ENCODE data around the gene PDIA5. TPM values are rescaled to one million over a fixed set of nuclear protein-coding genes. Genes with fewer than 3 reads are reported as not detected.

The PDIA5 gene
- total RNA-seq, 2 donors from 2014 or later, result 28.0 to 33.2 TPM

GRCh38 chr3:123096731-123097130 is 29.9 kb downstream of the PDIA5 start:
- TF ChIP-seq, protein P1, sequence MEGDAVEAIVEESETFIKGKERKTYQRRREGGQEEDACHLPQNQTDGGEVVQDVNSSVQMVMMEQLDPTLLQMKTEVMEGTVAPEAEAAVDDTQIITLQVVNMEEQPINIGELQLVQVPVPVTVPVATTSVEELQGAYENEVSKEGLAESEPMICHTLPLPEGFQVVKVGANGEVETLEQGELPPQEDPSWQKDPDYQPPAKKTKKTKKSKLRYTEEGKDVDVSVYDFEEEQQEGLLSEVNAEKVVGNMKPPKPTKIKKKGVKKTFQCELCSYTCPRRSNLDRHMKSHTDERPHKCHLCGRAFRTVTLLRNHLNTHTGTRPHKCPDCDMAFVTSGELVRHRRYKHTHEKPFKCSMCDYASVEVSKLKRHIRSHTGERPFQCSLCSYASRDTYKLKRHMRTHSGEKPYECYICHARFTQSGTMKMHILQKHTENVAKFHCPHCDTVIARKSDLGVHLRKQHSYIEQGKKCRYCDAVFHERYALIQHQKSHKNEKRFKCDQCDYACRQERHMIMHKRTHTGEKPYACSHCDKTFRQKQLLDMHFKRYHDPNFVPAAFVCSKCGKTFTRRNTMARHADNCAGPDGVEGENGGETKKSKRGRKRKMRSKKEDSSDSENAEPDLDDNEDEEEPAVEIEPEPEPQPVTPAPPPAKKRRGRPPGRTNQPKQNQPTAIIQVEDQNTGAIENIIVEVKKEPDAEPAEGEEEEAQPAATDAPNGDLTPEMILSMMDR (IDR thresholded peaks at IDR 0.05), result no peak
- ATAC-seq (ENCODE audit: insufficient number of reproducible peaks, low FRiP score, low read depth) (no peak), DNase-seq (ENCODE audit: low spot score) (no peak)
- H3K36me3 ChIP-seq, result no peaks in the 10 kb centered on the region
- H3K4me1 ChIP-seq (ENCODE audit: control insufficient read depth in 1 of 2, low read depth in 2 of 2), result peaks cover 12 to 46% of the 10 kb centered on the region in 2 donors
- H3K9me3 ChIP-seq, result no peaks in the 10 kb centered on the region
- no peaks in the 10 kb centered on the region for H3K27me3 ChIP-seq (replicated peaks; ENCODE audit: insufficient read depth)
- peak overlapping the region in 1 of 2 donors; percentile 16 for H3K27ac ChIP-seq
- no peak overlapping the region for H3K4me3 ChIP-seq

DNA sequence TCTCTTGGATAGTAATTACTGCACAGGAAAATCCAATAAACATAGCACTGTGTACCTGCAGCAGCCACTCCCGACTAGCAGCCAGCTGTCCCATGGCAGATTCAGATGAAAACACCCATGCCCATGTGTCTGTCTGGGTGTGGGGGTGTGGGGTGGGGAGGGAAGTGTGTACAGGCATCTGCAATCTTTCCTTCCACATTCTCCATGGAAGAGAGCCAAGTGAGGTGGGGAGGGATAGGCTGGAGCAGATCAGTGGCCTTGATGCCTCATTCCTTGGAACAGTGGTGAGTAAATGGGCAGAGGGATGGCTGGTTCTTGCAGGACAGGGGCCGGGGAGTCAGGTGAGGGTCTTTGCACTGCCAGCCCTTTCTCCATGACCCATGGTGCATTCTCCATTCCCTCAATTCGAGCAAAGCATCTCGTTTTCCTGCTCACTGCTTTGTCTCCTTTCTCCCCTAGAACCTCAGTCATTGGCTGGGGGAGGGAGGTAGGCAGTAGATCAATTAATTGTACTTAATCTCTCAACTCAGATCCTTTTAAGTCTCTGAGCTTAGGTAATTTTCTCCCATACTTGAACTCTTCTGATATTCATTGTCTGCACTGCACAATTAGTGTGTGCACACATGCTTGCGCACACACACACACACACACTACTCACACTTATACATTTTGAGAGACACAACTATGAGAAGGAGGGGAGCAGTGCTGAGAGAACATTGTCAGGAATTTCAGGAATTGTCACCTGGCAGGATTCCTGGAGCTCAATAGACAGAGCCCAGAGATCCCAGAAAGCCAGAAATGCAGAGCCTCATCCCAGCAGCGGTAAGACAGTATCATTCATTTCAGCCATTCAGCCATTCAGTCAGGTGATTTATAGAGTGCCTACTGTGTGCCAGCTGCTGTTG is 31.9 kb downstream of the PDIA5 start:
- Histone ChIP-seq H3K9me3 (no peaks in the 10 kb centered on the region), H3K36me3 (peaks cover 10% of the 10 kb centered on the region), H3K4me3 (no peak overlapping the region), H3K4me1 (ENCODE audit: control insufficient read depth in 1 of 2, low read depth in 2 of 2) (peaks cover 12 to 43% of the 10 kb centered on the region in 2 donors), H3K27me3 (replicated peaks; ENCODE audit: insufficient read depth) (no peaks in the 10 kb centered on the region), H3K27ac (no peak overlapping the region)
- DNase-seq (ENCODE audit: low spot score), result no peak
- ATAC-seq (ENCODE audit: insufficient number of reproducible peaks, low FRiP score, low read depth), result no peak
- TF ChIP-seq, protein P1 (IDR thresholded peaks at IDR 0.05), result no peak

GRCh38 chr3:123099331-123100192 is 32.7 kb downstream of the PDIA5 start:
- no peak overlapping the region for H3K4me3 ChIP-seq
- H3K27me3 ChIP-seq (replicated peaks; ENCODE audit: insufficient read depth), result no peaks in the 10 kb centered on the region
- peaks cover 12 to 43% of the 10 kb centered on the region in 2 donors for H3K4me1 ChIP-seq (ENCODE audit: control insufficient read depth in 1 of 2, low read depth in 2 of 2)
- no peaks in the 10 kb centered on the region for H3K9me3 ChIP-seq
- ATAC-seq (ENCODE audit: insufficient number of reproducible peaks, low FRiP score, low read depth) (no peak), DNase-seq (ENCODE audit: low spot score) (no peak)
- H3K27ac ChIP-seq, result no peak overlapping the region
- TF ChIP-seq, protein P1 (IDR thresholded peaks at IDR 0.05), result no peak
- peaks cover 10% of the 10 kb centered on the region for H3K36me3 ChIP-seq

GRCh38 chr3:123100193-123100776 is 33.5 kb downstream of the PDIA5 start:
- Histone ChIP-seq H3K27me3 (replicated peaks; ENCODE audit: insufficient read depth) (no peaks in the 10 kb centered on the region), H3K4me3 (no peak overlapping the region), H3K36me3 (peaks cover 13% of the 10 kb centered on the region), H3K9me3 (no peaks in the 10 kb centered on the region), H3K4me1 (ENCODE audit: control insufficient read depth in 1 of 2, low read depth in 2 of 2) (peaks cover 12 to 43% of the 10 kb centered on the region in 2 donors), H3K27ac (no peak overlapping the region)
- TF ChIP-seq, protein P1 (IDR thresholded peaks at IDR 0.05), result no peak
- DNase-seq (ENCODE audit: low spot score) (no peak), ATAC-seq (ENCODE audit: insufficient number of reproducible peaks, low FRiP score, low read depth) (no peak)
